ENCODE measurements around the gene RALGAPA1. TPM values are rescaled to one million over a fixed set of nuclear protein-coding genes. Genes with fewer than 3 reads are reported as not detected.
"Not testable (repeated sequence)": the region's sequence is repeated elsewhere in the genome, so short reads cannot be mapped to it uniquely, and the experiment has no call there.

RALGAPA1 gene
- total RNA-seq, 2 donors from 2014 or later = 81.5 to 85.3 TPM

DNA sequence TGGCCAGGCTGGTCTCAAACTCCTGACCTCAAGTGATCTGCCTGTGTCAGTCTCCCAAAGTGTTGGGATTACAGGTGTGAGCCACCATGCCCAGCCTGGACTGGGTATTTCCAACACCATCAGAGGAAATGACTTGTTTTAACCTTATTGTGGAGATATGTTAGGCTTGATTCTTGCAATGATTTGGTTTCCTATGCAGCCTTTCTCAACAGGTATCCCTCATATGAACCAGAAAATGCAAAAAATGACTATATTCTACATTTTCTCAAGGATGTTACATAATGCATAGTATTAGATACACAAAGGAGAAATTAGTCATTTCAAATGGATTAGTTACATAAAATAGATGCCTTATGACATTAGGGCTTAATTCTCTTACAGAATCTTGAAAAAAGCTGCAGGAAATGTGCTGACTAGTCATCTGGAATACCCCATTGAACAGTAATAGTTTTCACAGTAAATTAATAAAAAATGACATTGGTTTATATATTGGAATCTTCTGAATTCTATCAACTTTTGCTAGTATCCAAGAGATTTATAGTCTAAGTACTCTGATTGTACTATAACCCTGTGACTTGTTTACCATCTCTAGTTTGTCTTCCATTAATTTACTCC is 142.6 kb downstream of the RALGAPA1 start:
- ATAC-seq = no peak
- intact Hi-C loops (cut with DNase I, micrococcal nuclease) = no loop called here
- no peak for DNase-seq

DNA sequence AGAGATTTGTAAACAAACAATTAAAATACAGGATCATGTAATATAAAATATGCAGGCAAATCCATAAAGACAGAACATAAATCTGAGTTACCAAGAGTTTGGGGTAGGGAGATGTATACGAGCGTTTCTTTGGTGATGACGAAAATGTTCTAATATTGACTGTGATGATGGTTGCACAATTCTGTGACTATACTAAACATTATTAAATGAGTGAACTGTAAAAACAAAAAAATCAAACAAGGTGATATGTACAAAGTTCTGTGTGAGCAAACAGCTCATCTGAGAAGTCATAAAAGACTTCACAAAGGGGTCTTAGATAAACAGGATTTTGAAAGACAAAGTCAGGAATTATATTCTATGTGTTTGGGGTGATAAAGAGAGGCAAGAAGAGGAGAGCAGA is 147.2 kb downstream of the RALGAPA1 start:
- intact Hi-C loops (cut with DNase I, micrococcal nuclease) = no loop called here
- no peak for DNase-seq
- no peak for ATAC-seq

DNA sequence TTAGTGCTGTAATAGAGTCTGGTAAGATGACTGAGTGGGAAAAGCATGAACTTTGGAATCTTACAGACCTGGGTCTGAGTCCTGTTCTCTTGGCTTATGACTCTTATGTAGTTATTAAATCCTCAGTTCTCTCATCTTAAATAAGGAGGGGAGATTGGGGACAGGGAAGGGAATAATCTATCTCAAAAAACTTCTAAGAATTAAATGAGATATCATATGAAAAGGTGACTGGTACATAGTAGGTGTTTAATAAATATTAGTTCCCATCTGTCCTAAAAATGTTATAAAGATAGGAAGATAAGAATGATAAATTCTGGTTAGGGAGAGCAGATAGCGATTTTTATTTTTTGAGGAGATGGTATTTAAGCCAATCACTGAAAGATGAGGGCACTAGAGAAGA is 156.1 kb downstream of the RALGAPA1 start:
- ATAC-seq (no peak), DNase-seq (no peak)
- intact Hi-C loops (cut with DNase I, micrococcal nuclease) = no loop called here

DNA sequence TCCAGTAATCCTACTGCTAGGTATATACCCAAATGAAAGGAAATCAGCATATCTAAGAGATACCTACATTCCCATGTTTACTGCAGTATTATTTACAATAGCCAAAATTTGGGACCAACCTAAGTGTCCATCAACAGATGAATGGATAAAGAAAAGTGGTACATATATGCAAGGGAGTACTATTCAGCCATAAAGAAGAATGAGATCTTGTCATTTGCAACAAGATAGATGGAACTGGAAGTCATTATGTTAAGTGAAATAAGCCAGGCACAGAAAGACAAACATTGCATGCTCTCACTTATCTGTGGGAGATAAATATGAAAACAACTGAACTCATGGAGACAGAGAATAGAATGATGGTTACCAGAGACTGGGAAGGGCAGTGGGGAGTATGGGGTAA is 165.6 kb downstream of the RALGAPA1 start:
- intact Hi-C loops (cut with DNase I, micrococcal nuclease) = no loop called here
- no peak for ATAC-seq
- no peak for DNase-seq

DNA sequence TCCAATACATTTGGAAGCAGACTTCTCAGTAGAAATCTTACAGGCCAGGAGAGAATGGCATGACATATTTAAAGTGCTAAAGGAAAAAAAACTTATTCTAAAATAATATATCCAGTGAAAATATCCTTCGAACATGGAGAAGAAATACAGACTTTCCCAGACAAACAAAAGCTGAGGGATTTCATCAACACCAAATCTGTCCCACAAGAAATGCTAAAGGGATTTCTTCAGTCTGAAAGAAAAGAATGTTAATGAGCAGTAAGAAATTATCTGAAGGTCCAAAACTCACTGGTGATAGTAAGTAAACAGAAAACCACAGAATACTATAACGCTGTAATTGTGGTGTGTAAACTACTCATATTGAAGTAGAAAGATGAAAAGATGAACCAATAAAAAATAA is 171.2 kb downstream of the RALGAPA1 start:
- intact Hi-C loops (cut with DNase I, micrococcal nuclease) = no loop called here
- ATAC-seq = no peak
- no peak for DNase-seq

DNA sequence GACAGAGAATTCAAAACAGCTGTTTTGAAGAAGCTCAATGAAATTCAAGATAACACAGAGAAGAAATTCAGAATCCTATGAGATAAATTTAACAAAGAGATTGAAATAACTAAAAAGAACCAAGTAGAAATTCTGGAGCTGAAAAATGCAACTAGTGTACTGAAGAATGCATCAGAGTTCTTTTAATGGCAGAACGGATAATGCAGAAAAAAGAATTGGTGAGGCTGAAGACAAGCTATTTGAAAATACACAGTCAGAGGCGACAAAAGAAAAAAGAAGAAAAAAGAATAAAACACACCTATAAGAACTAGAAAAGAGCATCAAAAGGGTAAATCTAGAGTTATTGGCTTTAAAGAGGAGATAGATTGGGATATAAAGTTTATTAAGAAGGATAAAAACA is 171.8 kb downstream of the RALGAPA1 start:
- no peak for ATAC-seq
- intact Hi-C loops (cut with DNase I, micrococcal nuclease) = no loop called here
- DNase-seq = no peak

DNA sequence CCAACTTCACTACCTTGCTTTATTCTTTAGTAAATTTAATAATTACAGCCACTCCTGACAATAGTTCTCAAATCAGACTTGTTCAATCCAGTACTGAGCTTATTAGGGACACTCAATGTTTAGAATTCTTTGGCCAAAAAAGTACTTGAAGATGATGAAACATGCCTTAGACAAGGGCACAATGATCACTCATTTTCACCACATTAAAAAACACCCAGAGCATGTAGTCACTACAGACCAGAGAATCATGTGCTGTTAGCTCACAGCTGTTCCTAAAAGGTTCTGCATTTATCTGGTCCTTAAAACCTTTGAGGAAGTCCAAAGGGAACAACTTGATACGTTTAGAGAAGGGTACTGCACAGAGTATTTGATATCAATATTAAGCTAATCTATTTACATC is 176.4 kb downstream of the RALGAPA1 start:
- no peak for ATAC-seq
- intact Hi-C loops (cut with DNase I, micrococcal nuclease) = no loop called here
- no peak for DNase-seq

DNA sequence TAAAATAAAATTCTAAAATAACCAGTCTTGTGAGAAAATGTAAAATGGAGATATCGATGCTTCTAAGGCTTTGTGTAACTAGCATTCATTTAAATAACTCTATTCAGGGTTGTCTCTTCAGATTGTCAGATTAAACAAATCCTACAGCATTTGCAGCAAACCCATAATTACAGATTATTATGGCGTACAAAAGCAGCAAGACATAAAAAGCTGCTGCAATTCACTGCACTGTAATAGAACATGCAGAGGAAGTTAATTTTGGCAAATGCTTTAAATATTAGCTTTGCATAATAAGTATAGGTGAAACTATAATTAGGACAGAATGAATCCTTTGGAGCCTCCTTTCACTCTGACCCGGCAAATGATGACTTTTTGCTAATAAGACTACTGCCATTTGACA is 176.8 kb downstream of the RALGAPA1 start:
- intact Hi-C loops (cut with DNase I, micrococcal nuclease) = no loop called here
- ATAC-seq (no peak), DNase-seq (no peak)

DNA sequence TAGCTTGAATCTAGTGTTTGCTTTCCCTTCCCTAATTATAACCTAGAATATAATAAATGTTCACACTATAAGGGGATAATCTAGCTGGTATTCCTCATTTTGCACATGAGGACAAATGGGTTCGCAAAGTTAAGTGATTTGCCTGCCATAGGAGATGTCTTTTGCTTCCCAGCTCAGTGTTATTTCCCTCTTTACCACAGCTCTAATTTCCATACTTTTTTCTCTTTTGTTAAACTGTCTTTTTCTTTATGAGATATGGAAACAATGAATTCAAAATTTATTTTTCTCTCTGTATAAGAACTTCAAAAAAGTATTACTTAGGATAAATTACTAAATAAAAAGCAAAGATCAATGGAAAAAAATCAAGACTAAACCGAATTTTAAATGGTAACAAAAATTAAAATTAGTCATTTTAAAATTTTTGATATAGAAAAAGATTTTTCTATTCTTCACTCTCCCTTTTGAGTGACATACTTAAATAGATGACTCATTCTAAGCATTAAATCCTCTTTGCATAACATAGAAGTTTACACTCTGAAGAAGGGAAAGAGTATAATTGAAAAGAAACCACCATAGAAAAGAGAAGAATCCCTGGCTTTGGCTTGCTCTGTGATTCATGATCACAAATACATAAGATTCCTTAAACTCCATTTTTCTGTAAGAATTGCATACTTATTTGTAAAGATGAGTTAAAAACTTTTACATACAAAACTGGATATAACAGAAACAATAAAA is 177.9 kb downstream of the RALGAPA1 start:
- intact Hi-C loops (cut with DNase I, micrococcal nuclease) = no loop called here
- no peak for DNase-seq
- ATAC-seq = no peak

DNA sequence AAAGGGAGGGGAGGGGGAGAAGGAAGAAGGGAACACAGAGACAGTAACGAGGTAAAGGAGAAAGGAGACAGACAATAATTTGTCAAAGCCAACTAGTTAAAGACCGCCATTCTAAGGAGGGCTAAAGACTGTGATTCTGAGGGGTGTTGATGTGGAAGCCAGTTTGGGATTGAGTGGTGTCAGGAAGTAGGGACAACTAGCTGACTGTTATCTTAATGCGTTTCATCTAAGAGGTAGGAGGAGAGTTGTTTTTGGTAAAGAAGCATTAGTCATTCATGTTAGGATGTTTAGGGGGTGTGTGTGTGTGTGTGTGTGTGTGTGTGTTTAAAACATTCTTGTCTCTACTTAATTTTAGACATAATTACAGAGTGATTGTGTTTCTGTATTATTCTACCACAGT is 180.1 kb downstream of the RALGAPA1 start:
- intact Hi-C loops (cut with DNase I, micrococcal nuclease) = no loop called here
- DNase-seq (no peak), ATAC-seq (no peak)

DNA sequence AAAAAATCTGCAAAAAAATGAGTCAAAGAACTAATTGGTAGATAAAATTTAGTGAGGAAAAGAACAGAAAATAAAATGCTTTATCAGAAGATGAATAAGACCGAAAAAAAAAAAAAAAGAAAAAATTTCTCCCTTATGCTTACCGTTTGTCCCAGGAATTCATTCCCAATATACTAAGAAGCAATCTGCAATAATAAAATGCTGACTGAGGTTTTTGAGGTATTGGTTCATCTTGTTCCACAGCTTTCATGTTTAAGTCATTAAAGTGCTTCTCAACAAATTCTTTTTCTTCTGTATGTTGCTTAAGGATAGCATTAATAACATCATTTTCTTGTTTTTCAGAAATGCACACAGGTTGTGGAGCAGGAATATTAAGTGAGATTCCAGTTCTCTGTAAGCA is 182.1 kb downstream of the RALGAPA1 start:
- DNase-seq; ATAC-seq; intact Hi-C loops (cut with DNase I, micrococcal nuclease): not testable (repeated sequence)

DNA sequence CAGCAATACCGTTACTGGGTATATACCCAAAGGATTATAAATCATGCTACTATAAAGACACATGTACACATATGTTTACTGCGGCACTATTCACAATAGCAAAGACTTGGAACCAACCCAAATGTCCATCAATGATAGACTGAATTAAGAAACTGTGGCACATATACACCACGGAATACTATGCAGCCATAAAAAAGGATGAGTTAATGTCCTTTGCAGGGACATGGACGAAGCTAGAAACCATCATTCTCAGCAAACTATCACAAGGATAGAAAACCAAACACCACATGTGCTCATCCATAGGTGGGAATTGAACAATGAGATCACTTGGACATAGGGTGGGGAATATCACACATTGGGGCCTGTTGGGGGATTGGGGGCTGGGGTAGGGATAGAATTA is 187.1 kb downstream of the RALGAPA1 start:
- intact Hi-C loops (cut with DNase I, micrococcal nuclease); DNase-seq; ATAC-seq: not testable (repeated sequence)

DNA sequence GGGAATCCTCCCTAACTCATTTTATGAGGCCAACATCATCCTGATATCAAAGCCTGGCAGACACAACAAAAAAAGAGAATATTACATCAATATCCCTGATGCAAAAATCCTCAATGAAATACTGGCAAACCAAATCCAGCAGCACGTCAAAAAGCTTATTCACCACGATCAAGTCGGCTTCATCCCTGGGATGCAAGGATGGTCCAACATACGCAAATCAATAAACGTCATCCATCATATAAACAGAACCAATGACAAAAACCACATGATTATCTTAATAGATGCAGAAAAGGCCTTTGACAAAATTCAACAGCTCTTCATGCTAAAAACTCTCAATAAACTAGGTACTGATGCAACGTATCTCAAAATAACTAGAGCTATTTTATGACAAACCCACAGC is 189.1 kb downstream of the RALGAPA1 start:
- ATAC-seq; intact Hi-C loops (cut with DNase I, micrococcal nuclease); DNase-seq: not testable (repeated sequence)

DNA sequence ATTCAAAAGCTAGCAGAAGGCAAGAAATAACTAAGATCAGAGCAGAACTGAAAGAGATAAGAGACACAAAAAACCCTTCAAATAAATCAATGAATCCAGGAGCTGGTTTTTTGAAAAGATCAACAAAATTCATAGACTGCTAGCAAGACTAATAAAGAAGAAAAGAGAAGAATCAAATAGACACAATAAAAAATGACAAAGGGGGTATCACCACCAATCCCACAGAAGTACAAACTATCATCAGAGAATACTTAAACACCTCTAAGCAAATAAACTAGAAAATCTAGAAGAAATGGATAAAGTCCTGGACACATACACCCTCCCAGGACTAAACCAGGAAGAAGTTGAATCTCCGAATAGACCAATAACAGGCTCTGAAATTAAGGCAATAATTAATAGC is 189.6 kb downstream of the RALGAPA1 start:
- DNase-seq; intact Hi-C loops (cut with DNase I, micrococcal nuclease); ATAC-seq: not testable (repeated sequence)

DNA sequence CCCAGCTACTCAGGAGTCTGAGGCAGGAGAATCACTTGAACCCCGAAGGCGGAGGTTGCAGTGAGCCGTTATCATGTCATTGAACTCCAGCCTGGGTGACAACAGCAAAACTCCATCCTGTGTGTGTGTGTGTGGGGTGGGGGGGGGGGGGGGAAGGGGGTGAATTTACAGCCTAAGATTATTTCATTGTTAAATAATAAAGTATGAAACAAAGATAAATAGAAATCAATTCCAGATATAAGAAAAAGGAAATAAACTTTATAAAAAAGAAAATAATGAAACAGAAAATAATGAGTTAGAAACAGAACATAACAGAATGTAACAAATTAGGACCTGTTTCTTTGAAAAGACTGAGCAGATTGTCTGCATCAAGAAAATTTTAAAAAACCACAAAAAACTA is 191.6 kb downstream of the RALGAPA1 start:
- DNase-seq (no peak), ATAC-seq (no peak)
- intact Hi-C loops (cut with DNase I, micrococcal nuclease) = no loop called here

DNA sequence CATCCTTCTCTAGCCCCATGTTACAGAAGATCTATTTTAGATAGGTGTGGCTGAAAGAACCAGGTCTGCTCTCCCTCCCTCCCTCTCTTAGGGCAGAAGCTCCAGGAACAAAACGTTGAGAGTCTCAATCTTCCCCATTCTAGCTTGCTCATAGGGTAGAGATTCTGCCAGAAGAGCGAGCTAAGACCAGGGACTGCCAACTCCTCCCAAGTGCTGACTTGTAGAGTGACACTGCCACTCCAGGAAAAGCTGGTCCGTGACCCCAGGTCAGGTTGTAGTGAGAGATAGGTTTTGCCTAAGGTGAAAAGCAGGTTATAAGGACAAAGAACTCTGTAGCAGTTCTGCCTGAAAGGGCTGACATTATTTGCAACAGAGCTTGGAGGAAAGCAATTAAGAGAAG is 201.7 kb downstream of the RALGAPA1 start:
- ATAC-seq (no peak), DNase-seq (no peak)
- intact Hi-C loops (cut with DNase I, micrococcal nuclease) = no loop called here

DNA sequence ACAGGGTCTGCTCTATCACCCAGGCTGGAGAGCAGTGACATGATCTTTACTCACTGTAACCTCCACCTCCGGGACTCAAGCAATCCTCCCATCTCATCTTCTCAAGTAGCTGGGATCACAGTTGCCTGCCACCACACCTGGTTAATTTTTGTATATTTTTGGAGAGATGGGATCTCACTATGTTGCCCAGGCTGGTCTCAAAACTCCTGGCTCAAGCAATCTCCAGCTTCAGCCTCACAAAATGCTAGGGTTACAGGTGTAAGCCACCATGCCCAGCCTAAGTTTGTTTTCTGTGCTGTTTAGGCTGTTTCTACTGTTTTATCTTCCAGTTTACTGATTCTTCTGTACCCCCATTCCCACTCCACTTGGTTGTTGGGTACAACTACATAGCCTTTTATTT is 208.8 kb downstream of the RALGAPA1 start:
- ATAC-seq = no peak
- DNase-seq = no peak
- intact Hi-C loops (cut with DNase I, micrococcal nuclease) = no loop called here

DNA sequence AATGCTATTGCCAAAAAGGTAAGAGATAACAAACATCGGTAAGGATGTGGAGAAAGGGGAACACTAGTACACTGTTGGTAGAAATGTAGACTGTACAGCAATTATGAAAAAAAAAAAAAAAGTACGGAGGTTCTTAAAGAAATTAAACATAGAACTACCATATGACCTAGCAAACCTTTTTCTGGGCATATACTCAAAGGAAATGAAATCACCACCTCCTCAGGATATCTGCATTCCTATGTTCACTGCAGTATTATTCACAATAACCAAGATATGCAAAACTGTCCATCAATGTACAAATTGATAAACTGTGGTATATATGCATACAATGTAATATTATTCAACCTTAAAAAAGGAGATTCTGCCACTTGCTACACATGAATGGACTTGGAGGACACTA is 214.5 kb downstream of the RALGAPA1 start:
- intact Hi-C loops (cut with DNase I, micrococcal nuclease) = no loop called here
- DNase-seq = no peak
- no peak for ATAC-seq

DNA sequence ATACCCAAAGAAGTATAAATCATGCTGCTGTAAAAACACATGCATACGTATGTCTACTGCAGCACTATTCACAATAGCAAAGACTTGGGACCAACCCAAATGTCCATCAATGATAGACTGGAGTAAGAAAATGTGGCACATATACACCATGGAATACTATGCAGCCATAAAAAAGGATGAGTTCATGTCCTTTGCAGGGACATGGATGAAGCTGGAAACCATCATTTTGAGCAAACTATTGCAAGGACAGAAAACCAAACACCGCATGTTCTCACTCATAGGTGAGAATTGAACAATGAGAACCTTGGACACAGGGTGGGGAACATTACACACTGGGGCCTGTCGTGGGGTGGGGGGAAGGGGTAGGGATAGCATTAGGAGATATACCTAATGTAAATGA is 221.7 kb downstream of the RALGAPA1 start:
- intact Hi-C loops (cut with DNase I, micrococcal nuclease); ATAC-seq; DNase-seq: not testable (repeated sequence)

DNA sequence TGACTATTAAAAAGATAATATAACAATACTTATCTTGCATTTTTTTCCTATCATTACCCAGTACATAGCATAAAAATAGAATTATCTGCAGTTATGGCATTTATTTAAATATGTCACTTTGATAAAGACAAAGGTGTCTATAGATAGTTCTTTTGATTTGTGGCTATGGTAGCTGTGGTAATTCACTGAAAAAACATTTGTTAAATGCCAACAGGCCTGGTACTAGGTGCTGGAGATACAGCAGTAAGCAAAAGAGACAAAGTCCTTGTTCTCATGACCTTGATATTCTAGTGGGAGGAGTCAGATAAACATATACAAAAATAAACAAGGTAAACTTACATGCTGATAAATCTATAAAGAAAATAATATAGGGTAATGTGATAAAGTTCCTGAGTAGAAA is 230.5 kb downstream of the RALGAPA1 start:
- ATAC-seq (no peak), DNase-seq (no peak)
- intact Hi-C loops (cut with DNase I, micrococcal nuclease) = no loop called here

DNA sequence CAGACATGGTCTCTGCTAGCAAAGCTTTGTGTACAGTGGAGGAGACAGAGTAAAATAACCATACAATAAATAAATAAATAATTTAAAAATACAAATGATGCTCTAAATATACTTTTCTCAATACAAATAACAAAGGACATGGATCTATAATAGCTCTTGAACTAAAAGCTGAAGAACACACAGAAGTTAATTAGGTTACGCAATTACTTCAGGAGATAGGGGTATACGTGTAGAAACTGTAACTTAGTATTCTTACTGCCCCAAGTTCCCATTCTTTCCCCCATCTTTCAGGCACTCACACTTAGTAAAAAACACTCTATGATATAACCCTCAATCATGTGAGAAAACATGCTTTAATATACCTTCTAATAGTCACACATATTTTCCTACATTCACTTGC is 231.0 kb downstream of the RALGAPA1 start:
- intact Hi-C loops (cut with DNase I, micrococcal nuclease) = no loop called here
- DNase-seq (no peak), ATAC-seq (no peak)

All from left colon (tissue), 2 donors.